Uterus (tissue), 4 donors: ENCODE measurements around the gene SNX14. TPM values are rescaled to one million over a fixed set of nuclear protein-coding genes. Genes with fewer than 3 reads are reported as not detected.
"Not testable (repeated sequence)": the region's sequence is repeated elsewhere in the genome, so short reads cannot be mapped to it uniquely, and the experiment has no call there.

Experiments used
- DNase-seq, 2 donors: peaks; one replicate each; pipeline ENCODE4 v3.0.0-alpha.2; 2019 to 2020
- H3K27ac ChIP-seq, 2 donors: fragments of 200-600 bp; sonication (generic); 1 replicate in 1 of 2; 2 replicates in 1 of 2; pipeline ENCODE4 v1.5.1; 2016 to 2018
- H3K27me3 ChIP-seq, 2 donors: fragments of 200-600 bp; sonication (generic); one replicate each; pipeline ENCODE4 v1.5.1; 2018 to 2019; ENCODE audit warnings: control low read depth in 1 of 2
- H3K36me3 ChIP-seq, 2 donors: fragments of 200-600 bp; sonication (generic); one replicate each; pipeline ENCODE4 v1.5.1; 2019; ENCODE audit warnings: control low read depth in 1 of 2
- H3K4me1 ChIP-seq, 2 donors: fragments of 200-600 bp; sonication (generic); one replicate each; pipeline ENCODE4 v1.5.1; 2018 to 2019; ENCODE audit warnings: control low read depth in 1 of 2
- H3K4me3 ChIP-seq, 2 donors: fragments of 200-600 bp; sonication (generic); 1 replicate in 1 of 2; 2 replicates in 1 of 2; pipeline ENCODE4 v1.5.1; 2018 to 2019; ENCODE audit warnings: mild to moderate bottlenecking in 1 of 2
- H3K9me3 ChIP-seq, 2 donors: fragments of 200-600 bp; sonication (generic); one replicate each; pipeline ENCODE4 v1.5.1; 2019; ENCODE audit warnings: control low read depth in 1 of 2
- CTCF ChIP-seq, 4 experiments: fragments of 200-600 bp in 2 of 4; fragments of 450-650 bp in 2 of 4; sonication (generic) in 2 of 4; IDR thresholded peaks; one replicate each; pipeline ENCODE4 v1.5.1; 2016 to 2019; ENCODE audit warnings: antibody characterized with exemption in 4 of 4, mild to moderate bottlenecking in 2 of 4, moderate library complexity in 1 of 4
- POLR2A ChIP-seq, 2 donors: fragments of 450-650 bp; IDR thresholded peaks; one replicate each; pipeline ENCODE4 v1.6.1; 2016; ENCODE audit warnings: antibody characterized with exemption in 2 of 2, mild to moderate bottlenecking in 1 of 2, moderate library complexity in 1 of 2
- intact Hi-C: fragments of 100-400 bp; cut with DNase I; formaldehyde crosslinking; loops from one replicate; pipeline ENCODE4 v1.15.1; 2023; ENCODE audit warnings: low total_unique reads
- total RNA-seq, 4 donors: library from RNA; depleted of rRNA in 3 of 4; stranded (reverse); fragments of >200 nt in 3 of 4; gene quantifications; one replicate each; pipeline versions ENCODE4 v1.1.0 to v1.2.4, GENCODE V29; 2014 to 2023
- donor health status: DM: yes; HTN: yes; CAD: no.

The SNX14 gene
- total RNA-seq, 4 donors from 2014 or later, result 41.8 to 174 (median 81.3) TPM

GRCh38 chr6:85565736-85566135, 27.9 kb downstream of the SNX14 start:
- Histone ChIP-seq H3K27me3 (no peaks in the 10 kb centered on the region), H3K27ac (no peak overlapping the region), H3K4me3 (no peak overlapping the region), H3K4me1 (no peaks in the 10 kb centered on the region), H3K36me3 (no peaks in the 10 kb centered on the region), H3K9me3 (no peaks in the 10 kb centered on the region)
- no peak for TF ChIP-seq POLR2A (IDR thresholded peaks at IDR 0.05)
- TF ChIP-seq CTCF (IDR thresholded peaks at IDR 0.05), result no peak
- no peak for DNase-seq
- intact Hi-C loops, result no loop called here

- H3K27me3 ChIP-seq, intact Hi-C loops, H3K27ac ChIP-seq, DNase-seq, H3K36me3 ChIP-seq, H3K4me3 ChIP-seq, H3K4me1 ChIP-seq, H3K9me3 ChIP-seq: not testable (repeated sequence)
Observed at GRCh38 chr6:85564223-85564622, 29.4 kb downstream of the SNX14 start.

DNA sequence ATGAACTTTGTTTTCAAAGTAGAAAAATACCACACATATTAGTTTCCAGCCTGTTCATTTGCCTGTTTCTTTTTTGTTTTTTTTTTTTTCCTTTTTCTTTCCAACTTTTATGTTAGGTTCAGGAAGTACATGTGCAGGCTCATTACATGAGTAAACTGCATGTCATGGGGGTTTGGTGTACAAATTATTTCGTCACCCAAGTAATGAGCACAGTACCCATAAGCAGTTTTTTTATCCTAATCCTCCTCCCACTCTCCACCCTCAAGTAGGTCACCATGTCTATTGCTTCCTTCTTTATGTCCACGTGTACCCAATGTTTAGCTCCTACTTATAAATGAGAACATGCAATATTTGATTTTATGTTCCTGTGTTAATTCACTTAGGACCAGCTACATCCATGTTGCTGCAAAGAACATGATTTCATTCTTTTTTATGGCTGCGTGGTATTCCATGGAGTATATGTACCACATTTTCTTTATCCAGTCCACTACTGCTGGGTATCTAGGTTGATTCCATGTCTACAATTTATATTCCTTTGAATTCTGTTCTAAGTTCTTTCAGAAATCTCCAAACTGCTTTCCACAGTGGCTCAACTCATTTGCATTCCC, 31.8 kb downstream of the SNX14 start:
- no peaks in the 10 kb centered on the region for H3K36me3 ChIP-seq
- no peaks in the 10 kb centered on the region for H3K4me1 ChIP-seq
- DNase-seq, result no peak
- intact Hi-C loops, result no loop called here
- no peak overlapping the region for H3K4me3 ChIP-seq
- H3K9me3 ChIP-seq, result no peaks in the 10 kb centered on the region
- no peak for TF ChIP-seq POLR2A (IDR thresholded peaks at IDR 0.05)
- TF ChIP-seq CTCF (IDR thresholded peaks at IDR 0.05), result no peak
- H3K27me3 ChIP-seq, result no peaks in the 10 kb centered on the region
- no peak overlapping the region for H3K27ac ChIP-seq

DNA sequence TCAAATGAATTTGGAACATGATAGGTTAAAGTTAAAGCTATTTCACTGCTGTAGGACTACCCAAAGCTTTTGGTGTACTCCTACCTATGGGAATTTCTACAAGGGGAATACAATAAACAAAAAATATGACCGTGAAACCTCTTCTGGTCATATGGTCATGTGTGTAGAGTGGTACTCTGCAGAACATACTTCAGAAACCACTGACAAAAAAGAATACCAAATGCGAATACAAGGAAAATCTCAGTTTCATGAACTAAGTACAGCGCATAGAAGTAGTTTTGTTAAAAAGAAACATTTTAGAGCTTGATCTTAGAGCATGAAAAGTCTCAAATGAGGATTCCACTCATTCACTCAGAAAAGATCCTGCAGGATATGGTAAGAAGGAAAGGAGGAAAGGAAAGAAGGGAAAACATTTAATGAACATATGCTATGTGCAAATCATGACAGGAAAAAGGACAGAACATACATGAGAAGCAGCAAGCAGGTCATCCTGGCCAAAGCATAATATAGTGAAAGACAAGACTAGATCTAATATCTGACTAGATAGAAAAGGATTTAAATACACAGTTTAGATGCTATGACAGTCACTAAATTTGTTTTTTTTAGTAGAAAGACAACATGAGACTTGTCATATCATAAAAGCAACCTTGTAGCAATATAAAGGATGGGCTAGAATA, 36.5 kb downstream of the SNX14 start:
- no peak overlapping the region for H3K4me3 ChIP-seq
- H3K9me3 ChIP-seq, result no peaks in the 10 kb centered on the region
- DNase-seq, result no peak
- no peaks in the 10 kb centered on the region for H3K4me1 ChIP-seq
- no peak overlapping the region for H3K27ac ChIP-seq
- H3K27me3 ChIP-seq, result no peaks in the 10 kb centered on the region
- intact Hi-C loops, result no loop called here
- no peaks in the 10 kb centered on the region for H3K36me3 ChIP-seq
- TF ChIP-seq CTCF (IDR thresholded peaks at IDR 0.05) (no peak), POLR2A (IDR thresholded peaks at IDR 0.05) (no peak)

DNA sequence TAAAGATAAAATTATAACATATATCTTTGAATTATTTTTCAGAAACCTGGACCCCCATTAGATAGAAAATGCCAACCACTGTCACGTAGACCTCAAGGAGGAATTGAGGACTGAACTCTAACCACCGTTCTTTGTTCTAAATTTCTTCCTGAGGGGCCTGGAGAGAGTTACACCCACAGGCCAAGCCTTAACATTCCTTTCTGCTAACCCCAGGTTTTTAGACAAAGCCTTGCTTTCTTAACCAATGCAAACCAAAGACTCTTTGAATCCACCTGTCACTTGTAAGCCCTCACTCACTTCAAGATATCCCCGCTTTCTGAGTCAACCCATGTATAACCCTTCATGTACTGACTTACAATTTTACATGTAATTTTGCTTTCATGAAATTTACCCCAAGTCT, 41.0 kb downstream of the SNX14 start:
- intact Hi-C loops, result no loop called here
- Histone ChIP-seq H3K4me3 (no peak overlapping the region), H3K27me3 (no peaks in the 10 kb centered on the region), H3K9me3 (no peaks in the 10 kb centered on the region), H3K36me3 (no peaks in the 10 kb centered on the region), H3K4me1 (no peaks in the 10 kb centered on the region), H3K27ac (no peak overlapping the region)
- DNase-seq, result no peak
- TF ChIP-seq POLR2A (IDR thresholded peaks at IDR 0.05) (no peak), CTCF (IDR thresholded peaks at IDR 0.05) (no peak)
